Mesodermal cell (in vitro differentiated cells): ENCODE data around the gene GAL3ST3.

Source experiments
- H3K27ac ChIP-seq: 2 replicates; pipeline ENCODE4 v1.7.0; 2013; ENCODE audit warnings: mild to moderate bottlenecking, low read depth, low read length, moderate library complexity; ENCODE audit not compliant: severe bottlenecking
- H3K36me3 ChIP-seq: 2 replicates; pipeline ENCODE4 v1.7.1; 2013; ENCODE audit warnings: mild to moderate bottlenecking, low read length, moderate library complexity; ENCODE audit not compliant: control insufficient read depth, insufficient read depth
- H3K4me1 ChIP-seq: one replicate; pipeline ENCODE4 v1.7.1; 2013; ENCODE audit warnings: mild to moderate bottlenecking, low read length; ENCODE audit not compliant: insufficient read depth, control insufficient read depth, poor library complexity, severe bottlenecking
- H3K4me3 ChIP-seq: 2 replicates; pipeline ENCODE4 v1.7.0; 2013; ENCODE audit warnings: low read length, control low read depth, mild to moderate bottlenecking; ENCODE audit not compliant: insufficient read depth, poor library complexity, severe bottlenecking; ENCODE audit errors: extremely low read depth
- H3K9me3 ChIP-seq: 2 replicates; pipeline ENCODE4 v1.7.1; 2013; ENCODE audit warnings: mild to moderate bottlenecking, low read length, moderate library complexity; ENCODE audit not compliant: control insufficient read depth
- WGBS, 2 experiments: methylation state at CpG; one replicate each; pipeline ENCODE4 v1.1.5; 2013; ENCODE audit warnings: missing lambda C conversion rate in 2 of 2; ENCODE audit not compliant: insufficient coverage in 2 of 2; 5-methylcytosine and 5-hydroxymethylcytosine counted together

The GAL3ST3 gene

GRCh38 chr11:66069715-66070603, 21.0 kb upstream of the GAL3ST3 start, which contains the start of gene PACS1:
Gene PACS1, plus strand, starts transcription at chr11:66070272. Its CDS starts 215 bp downstream, at chr11:66070487.
- H3K36me3 ChIP-seq: peaks cover 70% of the 10 kb centered on the region
- H3K4me3 ChIP-seq: peak within 1 kb of the TSS; percentile 86
- WGBS, 2 experiments: 1 to 2% methylated on average over 71 to 105 of the region's 120 CpGs
- peaks cover 12% of the 10 kb centered on the region for H3K4me1 ChIP-seq
- peaks cover 3% of the 10 kb centered on the region for H3K9me3 ChIP-seq
- peak within 1 kb of the TSS; percentile 91 for H3K27ac ChIP-seq

DNA sequence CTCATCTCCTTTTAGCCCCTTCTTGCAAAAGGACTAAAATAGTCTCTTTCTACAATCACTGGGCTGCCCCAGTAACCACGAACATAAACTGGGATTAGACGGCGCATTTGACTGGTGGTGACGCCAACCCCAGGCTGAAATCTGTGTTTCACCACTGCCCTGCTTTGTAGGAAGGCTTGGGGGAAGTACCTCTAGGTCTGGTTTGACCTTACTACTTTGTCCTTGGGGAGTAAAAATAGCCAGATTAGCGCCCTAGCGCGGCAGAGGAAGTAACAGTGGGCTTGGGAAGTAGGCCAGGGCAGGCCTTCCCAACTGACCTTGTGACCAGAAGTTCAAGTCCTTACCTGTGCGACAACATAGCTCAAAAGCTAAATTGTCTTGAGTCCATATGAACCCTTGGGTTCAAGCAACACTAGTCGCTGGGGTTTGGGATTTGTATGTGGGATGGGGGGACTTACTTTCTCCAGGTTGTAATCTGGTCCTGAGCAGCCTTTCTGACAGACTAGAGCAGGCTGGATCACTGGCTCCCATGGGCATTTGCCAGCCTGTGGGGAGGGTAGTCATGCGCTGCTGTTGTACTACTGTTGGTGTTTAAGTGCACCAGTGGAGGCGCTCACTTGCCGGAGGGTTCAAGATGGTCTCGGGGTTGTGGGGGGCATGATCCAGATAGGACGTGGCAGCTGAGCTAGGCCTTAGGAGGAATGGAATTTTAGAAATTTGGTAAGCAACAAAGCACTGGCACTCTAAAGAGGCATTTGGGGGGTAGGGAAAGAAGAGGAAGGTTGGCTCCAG, 20.2 kb upstream of the GAL3ST3 start:
- peaks cover 71% of the 10 kb centered on the region for H3K36me3 ChIP-seq

GRCh38 chr11:66068154-66068821, 19.3 kb upstream of the GAL3ST3 start:
- Histone ChIP-seq H3K27ac (peak overlapping the region; percentile 91), H3K36me3 (peaks cover 71% of the 10 kb centered on the region), H3K9me3 (peaks cover 3% of the 10 kb centered on the region), H3K4me3 (no peak overlapping the region), H3K4me1 (peaks cover 12% of the 10 kb centered on the region)
- 68 to 69% methylated on average over 12 to 14 of the region's 17 CpGs for WGBS, 2 experiments

More for the DNA sequence above, 20.2 kb upstream of the GAL3ST3 start:
- Histone ChIP-seq H3K4me3 (peak overlapping the region; percentile 42), H3K9me3 (peaks cover 3% of the 10 kb centered on the region), H3K4me1 (peaks cover 12% of the 10 kb centered on the region), H3K27ac (peak overlapping the region; percentile 91)
- 84 to 89% methylated on average over 13 to 14 of the region's 14 CpGs for WGBS, 2 experiments

DNA sequence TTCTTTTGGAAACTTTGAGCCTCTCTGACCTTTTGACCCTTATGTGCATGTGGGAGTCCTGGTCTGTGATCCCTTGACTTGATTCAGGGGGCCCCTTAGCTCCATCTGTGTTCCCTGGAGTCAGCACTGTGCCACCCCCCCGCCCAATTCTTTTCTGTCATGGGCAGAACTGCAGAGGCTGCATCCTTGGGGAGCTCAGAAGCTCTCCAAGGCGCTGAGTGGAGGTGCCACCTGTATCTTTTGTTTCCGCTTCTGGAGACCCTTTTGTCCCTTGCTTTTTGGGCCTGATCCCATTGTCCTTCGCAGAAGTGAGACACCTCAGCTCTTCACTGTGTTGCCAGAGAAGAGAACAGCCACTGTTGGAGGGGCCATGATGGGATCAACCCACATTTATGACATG, 18.7 kb upstream of the GAL3ST3 start:
- H3K4me1 ChIP-seq: peaks cover 12% of the 10 kb centered on the region
- peaks cover 3% of the 10 kb centered on the region for H3K9me3 ChIP-seq
- H3K4me3 ChIP-seq: no peak overlapping the region
- 78 to 83% methylated on average over 4 of the region's 4 CpGs for WGBS, 2 experiments
- no peak overlapping the region for H3K27ac ChIP-seq
- peaks cover 71% of the 10 kb centered on the region for H3K36me3 ChIP-seq

GRCh38 chr11:66066751-66067150, 17.8 kb upstream of the GAL3ST3 start:
- WGBS, 2 experiments: 89 to 100% methylated on average over 1 of the region's 3 CpGs
- H3K9me3 ChIP-seq: peaks cover 3% of the 10 kb centered on the region
- H3K27ac ChIP-seq: no peak overlapping the region
- H3K4me1 ChIP-seq: peaks cover 12% of the 10 kb centered on the region
- H3K4me3 ChIP-seq: no peak overlapping the region
- peaks cover 72% of the 10 kb centered on the region for H3K36me3 ChIP-seq

DNA sequence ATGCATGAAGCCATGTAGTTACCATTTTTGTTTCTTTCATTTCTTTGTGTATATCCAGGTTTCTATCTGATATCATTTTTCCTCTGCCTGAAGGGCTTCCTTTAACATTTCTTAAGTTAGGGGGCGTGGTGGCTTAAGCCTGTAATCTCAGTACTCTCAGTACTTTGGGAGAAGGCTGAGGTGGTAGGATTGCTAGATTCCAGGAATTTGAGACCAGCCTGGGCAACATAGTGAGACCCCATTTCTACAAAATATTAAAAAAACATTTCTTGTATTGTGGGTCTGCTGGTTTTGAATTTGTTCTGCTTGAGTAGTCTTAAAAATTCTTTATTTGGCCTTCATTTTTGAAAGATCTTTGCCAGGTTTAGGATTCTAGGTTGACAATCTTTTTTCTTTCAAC, 15.6 kb upstream of the GAL3ST3 start:
- Histone ChIP-seq H3K27ac (no peak overlapping the region), H3K9me3 (peaks cover 3% of the 10 kb centered on the region), H3K36me3 (peaks cover 94% of the 10 kb centered on the region), H3K4me1 (peaks cover 12% of the 10 kb centered on the region), H3K4me3 (no peak overlapping the region)
- no CpG with 5 or more reads among the region's 1 CpG for WGBS, 2 experiments

- Histone ChIP-seq H3K9me3 (peaks cover 3% of the 10 kb centered on the region), H3K36me3 (peaks cover 96% of the 10 kb centered on the region), H3K4me1 (peaks cover 7% of the 10 kb centered on the region), H3K4me3 (no peak overlapping the region), H3K27ac (no peak overlapping the region)
- 100% methylated on average over 2 of the region's 2 CpGs for WGBS, 2 experiments
Measured at GRCh38 chr11:66063900-66064299, 14.9 kb upstream of the GAL3ST3 start.

DNA sequence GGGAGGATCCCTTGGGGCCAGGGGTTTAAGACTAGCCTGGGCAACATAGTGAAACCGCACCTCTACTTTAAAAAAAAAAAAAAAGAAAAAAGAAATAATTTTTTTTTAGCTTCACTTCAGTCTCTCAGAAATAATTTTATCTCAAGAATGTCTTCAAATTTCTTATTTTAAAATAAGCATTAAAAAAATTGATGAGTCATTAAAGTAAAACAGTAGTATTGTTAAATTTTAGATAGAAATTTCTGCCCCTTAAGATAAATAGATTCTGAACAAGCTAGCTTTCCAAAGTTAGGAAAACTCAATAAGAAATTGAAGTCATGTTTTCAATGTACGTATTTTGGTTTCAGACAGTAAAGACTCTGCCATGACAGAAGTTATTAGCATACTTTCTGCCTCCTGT, 13.4 kb upstream of the GAL3ST3 start:
- Histone ChIP-seq H3K36me3 (peaks cover 96% of the 10 kb centered on the region), H3K27ac (no peak overlapping the region), H3K4me3 (no peak overlapping the region), H3K4me1 (no peaks in the 10 kb centered on the region), H3K9me3 (peaks cover 3% of the 10 kb centered on the region)
- 91% methylated on average over 1 of the region's 2 CpGs; no CpG with 5 or more reads in 1 of the 2 experiments for WGBS, 2 experiments

DNA sequence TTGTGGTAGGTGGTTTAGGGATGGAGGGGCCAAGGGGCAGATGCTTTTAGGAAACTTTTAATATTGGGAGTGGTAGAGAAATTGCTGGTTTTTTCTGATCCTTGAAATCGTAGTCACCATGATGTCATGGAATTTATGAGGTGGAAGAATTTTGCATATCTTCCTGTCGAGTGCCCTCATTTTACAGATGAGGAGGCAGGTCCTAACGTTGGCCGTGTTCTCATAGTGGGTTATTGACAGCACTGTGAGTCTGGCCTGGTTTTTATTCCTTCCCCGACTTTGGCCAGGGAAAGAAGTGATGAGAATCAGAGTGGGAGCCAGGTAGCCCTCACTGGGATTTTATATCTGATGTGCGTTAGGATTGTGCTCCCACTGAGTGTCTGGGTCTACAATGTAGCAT, 12.3 kb upstream of the GAL3ST3 start:
- 91 to 96% methylated on average over 5 to 6 of the region's 6 CpGs for WGBS, 2 experiments
- peaks cover 96% of the 10 kb centered on the region for H3K36me3 ChIP-seq
- H3K9me3 ChIP-seq: peaks cover 3% of the 10 kb centered on the region

GRCh38 chr11:66059966-66060680, 11.2 kb upstream of the GAL3ST3 start:
- no peak overlapping the region for H3K4me3 ChIP-seq
- no peaks in the 10 kb centered on the region for H3K4me1 ChIP-seq
- H3K27ac ChIP-seq: no peak overlapping the region
- H3K36me3 ChIP-seq: peaks cover 98% of the 10 kb centered on the region
- peaks cover 1% of the 10 kb centered on the region for H3K9me3 ChIP-seq
- 83 to 84% methylated on average over 8 of the region's 8 CpGs for WGBS, 2 experiments

More for the DNA sequence above, 12.3 kb upstream of the GAL3ST3 start:
- no peak overlapping the region for H3K27ac ChIP-seq
- H3K4me3 ChIP-seq: no peak overlapping the region
- H3K4me1 ChIP-seq: no peaks in the 10 kb centered on the region
